Measurements from ENCODE around the gene MED10. TPM values are rescaled to one million over a fixed set of nuclear protein-coding genes. Genes with fewer than 3 reads are reported as not detected.
"Not testable (repeated sequence)": the region's sequence is repeated elsewhere in the genome, so short reads cannot be mapped to it uniquely, and the experiment has no call there.

Gene MED10
- total RNA-seq, 1 donor from 2014 or later: 27.1 TPM

GRCh38 chr5:6371079-6371810 is 7.1 kb downstream of the MED10 start:
- TF ChIP-seq CTCF (IDR thresholded peaks at IDR 0.05; ENCODE audit: unreplicated experiment): no peak
- Mint-ChIP-seq H3K27me3 (no peaks in the 10 kb centered on the region), H3K9me3 (ENCODE audit: low read depth) (no peaks in the 10 kb centered on the region), H3K4me3 (ENCODE audit: low read depth) (no peak overlapping the region), H3K36me3 (ENCODE audit: insufficient read depth) (peaks cover 28% of the 10 kb centered on the region), H3K27ac (no peak overlapping the region), H3K4me1 (ENCODE audit: low read depth) (no peaks in the 10 kb centered on the region)
- no peak for DNase-seq (ENCODE audit: low spot score, unreplicated experiment)

DNA sequence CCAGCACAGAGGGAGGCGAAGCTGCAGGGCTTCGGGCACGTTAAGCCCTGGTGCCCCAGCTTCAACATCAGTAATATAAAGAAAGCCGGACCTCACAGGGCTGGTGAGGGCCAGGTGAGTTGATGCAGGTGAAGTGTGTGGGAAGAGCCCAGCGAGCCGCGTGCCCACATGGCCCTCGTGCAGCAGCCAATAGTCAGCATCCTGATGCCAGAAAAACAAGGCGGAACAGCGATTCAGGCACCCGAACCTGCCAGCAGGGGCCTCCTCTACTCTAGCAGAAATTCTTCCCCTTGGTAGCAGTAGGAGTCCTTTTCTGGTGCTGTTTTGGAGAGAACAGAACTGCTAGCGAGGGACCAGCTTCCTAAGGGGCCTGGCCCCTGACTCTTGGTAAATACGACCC is 7.8 kb downstream of the MED10 start:
- no peak for TF ChIP-seq CTCF (IDR thresholded peaks at IDR 0.05; ENCODE audit: unreplicated experiment)
- no peak overlapping the region for H3K4me3 Mint-ChIP-seq (ENCODE audit: low read depth)
- H3K4me1 Mint-ChIP-seq (ENCODE audit: low read depth): no peaks in the 10 kb centered on the region
- no peak for DNase-seq (ENCODE audit: low spot score, unreplicated experiment)
- no peaks in the 10 kb centered on the region for H3K27me3 Mint-ChIP-seq
- peaks cover 26% of the 10 kb centered on the region for H3K36me3 Mint-ChIP-seq (ENCODE audit: insufficient read depth)
- no peaks in the 10 kb centered on the region for H3K9me3 Mint-ChIP-seq (ENCODE audit: low read depth)
- H3K27ac Mint-ChIP-seq: no peak overlapping the region

- no peak for TF ChIP-seq CTCF (IDR thresholded peaks at IDR 0.05; ENCODE audit: unreplicated experiment)
- Mint-ChIP-seq H3K27ac (peak overlapping the region; percentile 25), H3K9me3 (ENCODE audit: low read depth) (no peaks in the 10 kb centered on the region), H3K36me3 (ENCODE audit: insufficient read depth) (peaks cover 4% of the 10 kb centered on the region), H3K4me3 (ENCODE audit: low read depth) (no peak overlapping the region), H3K4me1 (ENCODE audit: low read depth) (peaks cover 4% of the 10 kb centered on the region), H3K27me3 (no peaks in the 10 kb centered on the region)
- DNase-seq (ENCODE audit: low spot score, unreplicated experiment): no peak
Observed at GRCh38 chr5:6365977-6366590, 12.3 kb downstream of the MED10 start.

DNA sequence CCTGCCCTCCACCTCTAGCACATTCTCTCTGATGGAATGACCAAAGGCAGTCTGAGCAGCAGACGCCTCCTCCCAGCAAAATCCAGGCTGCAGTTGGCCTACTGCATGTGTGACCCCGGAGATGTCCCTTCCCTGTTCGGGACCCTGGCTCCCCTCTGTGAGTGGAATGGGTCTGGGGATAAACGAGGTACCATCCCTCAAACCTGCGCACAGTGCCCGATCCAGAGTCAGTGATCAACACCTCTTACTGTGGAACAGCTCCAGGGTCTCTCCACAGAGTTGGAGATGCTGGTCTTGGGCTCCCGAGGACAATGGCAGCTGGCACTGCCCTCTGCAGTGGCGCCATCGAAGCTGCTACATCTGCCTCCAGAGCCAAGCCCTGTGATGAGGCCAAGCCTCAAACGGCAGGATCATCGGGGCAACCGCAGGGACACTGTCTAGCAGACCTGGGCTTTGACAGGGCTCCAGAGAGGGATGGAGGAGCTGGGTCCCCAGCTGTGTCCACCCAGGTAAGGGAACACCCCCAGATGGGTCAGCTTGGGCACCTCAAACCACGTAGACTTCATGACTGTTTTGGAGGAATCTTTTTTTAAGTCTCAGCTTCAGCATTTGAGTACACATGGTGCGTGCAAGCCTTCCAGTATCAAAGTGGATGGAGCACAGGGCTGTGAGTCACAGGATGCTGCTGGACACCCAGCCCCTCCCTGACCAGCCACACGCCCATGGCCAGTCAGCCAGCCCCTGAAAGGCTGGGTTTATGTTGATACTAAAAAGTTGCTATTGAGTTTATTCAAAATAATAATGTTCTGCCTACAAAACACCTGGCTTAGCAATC is 13.0 kb downstream of the MED10 start:
- no peak overlapping the region for H3K4me3 Mint-ChIP-seq (ENCODE audit: low read depth)
- DNase-seq (ENCODE audit: low spot score, unreplicated experiment): no peak
- H3K36me3 Mint-ChIP-seq (ENCODE audit: insufficient read depth): peaks cover 4% of the 10 kb centered on the region
- H3K9me3 Mint-ChIP-seq (ENCODE audit: low read depth): no peaks in the 10 kb centered on the region
- no peak overlapping the region for H3K27ac Mint-ChIP-seq
- H3K4me1 Mint-ChIP-seq (ENCODE audit: low read depth): peaks cover 4% of the 10 kb centered on the region
- no peak for TF ChIP-seq CTCF (IDR thresholded peaks at IDR 0.05; ENCODE audit: unreplicated experiment)
- no peaks in the 10 kb centered on the region for H3K27me3 Mint-ChIP-seq

- not testable (repeated sequence) for H3K27ac Mint-ChIP-seq
Observed at GRCh38 chr5:6363454-6364011, 14.8 kb downstream of the MED10 start.

More at GRCh38 chr5:6363454-6364011, 14.8 kb downstream of the MED10 start:
- not testable (repeated sequence) for H3K9me3 Mint-ChIP-seq (ENCODE audit: low read depth); DNase-seq (ENCODE audit: low spot score, unreplicated experiment); H3K36me3 Mint-ChIP-seq (ENCODE audit: insufficient read depth); H3K4me1 Mint-ChIP-seq (ENCODE audit: low read depth); H3K4me3 Mint-ChIP-seq (ENCODE audit: low read depth); H3K27me3 Mint-ChIP-seq
